CD4-positive, alpha-beta T cell treated with Interleukin-2 at 100 ng/mL for 4 hours (primary cell): ENCODE measurements around the gene KIRREL1.

Experiments used
- DNase-seq: peaks from one replicate; pipeline ENCODE4 v3.0.0-alpha.2; 2020; ENCODE audit warnings: low spot score

The KIRREL1 gene

DNA sequence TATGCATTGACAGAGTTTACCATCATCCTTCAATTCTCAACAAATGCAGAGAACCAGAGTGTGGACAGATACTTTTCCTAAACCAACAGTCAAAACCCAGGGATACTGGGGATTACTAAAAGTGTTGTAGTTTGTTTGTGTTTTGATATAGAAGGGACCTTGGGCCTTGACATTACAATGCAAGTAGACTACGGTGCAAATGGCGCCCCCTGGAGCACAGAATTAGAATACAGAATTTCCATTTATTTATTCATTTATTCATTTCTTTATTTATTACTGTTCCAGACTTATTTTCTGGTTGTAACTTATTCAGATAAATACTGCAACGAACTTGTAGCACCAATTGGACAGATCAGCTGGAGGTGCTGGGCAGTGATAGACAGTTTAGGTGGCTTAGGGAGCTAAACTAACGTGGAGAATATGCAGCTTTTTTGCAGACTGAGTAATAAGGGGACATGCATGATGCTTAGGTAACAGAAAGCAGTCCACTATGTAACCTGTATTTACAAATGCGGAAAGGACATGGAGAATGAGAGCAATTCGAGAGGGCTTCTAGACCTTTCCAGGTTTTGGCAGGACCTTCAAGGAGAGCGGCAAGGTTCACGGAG is 42.6 kb downstream of the KIRREL1 start:
- peak; percentile 4 for DNase-seq

DNA sequence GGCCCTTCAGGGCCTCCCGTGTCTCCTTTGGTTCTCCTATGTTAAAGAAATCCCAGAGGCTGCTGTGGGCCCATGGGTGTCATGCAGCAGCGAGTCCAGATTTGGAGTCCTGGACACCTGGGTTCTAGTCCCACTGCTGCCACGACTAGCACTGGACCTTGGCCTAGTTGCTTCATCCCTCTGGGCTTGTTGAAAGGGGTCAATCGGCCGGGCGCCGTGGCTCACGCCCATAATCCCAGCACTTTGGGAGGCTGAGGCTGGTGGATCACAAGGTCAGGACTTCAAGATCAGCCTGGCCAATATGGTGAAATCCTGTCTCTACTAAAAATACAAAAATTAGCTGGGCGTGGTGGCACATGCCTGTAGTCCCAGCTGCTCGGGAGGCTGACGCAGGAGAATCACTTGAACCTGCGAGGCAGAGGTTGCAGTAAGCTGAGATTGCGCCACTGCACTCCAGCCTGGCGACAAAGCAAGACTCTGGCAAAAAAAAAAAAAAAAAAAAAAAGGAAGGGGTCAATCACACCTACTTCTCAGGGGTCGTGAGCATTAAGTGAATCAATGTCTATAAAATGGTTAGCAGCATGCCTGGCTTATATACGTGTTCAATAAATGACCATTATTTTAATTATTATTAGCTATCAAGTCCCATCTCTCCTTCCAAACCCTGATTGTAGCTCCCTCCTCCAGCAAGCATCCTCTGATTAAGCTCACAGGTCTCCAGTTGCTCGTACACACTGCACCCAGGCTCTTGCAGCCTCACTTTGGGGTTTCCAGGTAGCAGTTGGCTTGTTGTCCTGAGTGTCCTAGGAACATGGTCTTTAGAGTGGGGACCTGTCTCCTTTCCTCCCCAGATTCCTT is 43.8 kb downstream of the KIRREL1 start:
- no peak for DNase-seq

DNA sequence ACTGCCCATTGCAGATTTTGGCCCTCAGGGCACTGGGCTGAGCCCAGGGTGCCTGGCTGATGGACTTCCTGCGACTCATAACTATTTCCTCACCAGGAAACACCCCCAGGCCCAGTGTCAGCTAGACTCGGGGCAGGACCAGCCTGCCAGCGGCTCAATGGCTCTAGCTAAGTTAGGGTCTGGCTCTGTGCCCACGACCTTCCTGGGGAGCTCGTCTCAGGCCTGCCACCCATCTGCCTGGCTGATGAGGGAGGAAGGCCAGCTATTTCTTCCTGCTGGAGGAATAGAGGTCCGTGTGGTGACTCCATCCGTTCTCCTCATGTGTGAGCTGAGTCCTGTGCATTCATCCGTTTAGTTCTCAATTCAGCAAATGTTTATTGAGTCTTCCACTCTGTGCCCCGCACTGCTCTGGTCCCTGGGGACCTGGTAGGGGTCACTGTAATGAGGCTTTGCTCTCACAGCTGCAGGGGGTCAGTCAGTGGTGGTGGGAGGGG is 44.5 kb downstream of the KIRREL1 start:
- DNase-seq, result no peak

DNA sequence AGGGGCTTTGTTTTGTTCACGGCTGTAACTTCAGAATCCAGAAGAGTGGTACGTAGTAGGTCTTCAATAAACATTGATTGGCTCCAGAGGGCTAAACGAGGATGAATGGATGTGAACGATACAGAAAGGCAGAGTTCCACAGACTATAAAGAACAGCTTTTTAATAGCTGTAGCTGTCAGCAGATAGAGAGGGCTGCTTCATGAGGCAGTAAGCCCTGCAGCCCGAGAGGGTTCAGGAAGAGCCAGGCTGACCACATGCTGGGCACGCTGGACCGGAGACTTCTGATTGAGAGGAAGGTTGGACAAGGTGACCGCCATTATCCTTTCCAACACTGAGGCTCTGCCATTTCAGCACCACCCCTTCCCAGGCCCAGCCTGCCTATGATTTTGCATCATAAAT is 45.3 kb downstream of the KIRREL1 start:
- no peak for DNase-seq

GRCh38 chr1:158039380-158039779 is 45.9 kb downstream of the KIRREL1 start:
- no peak for DNase-seq

GRCh38 chr1:158040323-158040722 is 46.9 kb downstream of the KIRREL1 start:
- no peak for DNase-seq

DNA sequence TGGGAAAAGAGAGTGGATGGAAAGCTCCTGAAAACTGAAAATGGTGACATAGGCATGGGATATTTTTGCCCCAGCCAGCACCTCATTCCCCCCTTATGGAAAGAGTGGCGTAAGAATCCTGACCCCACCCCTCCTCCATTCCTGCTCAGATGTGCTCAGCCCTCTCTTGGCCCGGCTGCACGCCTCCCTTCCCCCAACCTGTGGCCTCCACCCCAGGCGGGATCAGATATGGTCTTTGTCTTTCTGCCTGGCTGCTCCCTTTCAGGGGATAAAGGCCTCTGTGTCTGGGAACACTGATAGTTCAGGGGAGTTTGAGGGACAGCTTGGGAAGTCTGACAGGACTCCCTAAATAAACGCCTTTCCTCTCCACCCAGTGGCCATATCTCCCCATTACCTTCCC is 49.8 kb downstream of the KIRREL1 start:
- no peak for DNase-seq

- DNase-seq, result no peak
These were observed 52.2 kb downstream of the KIRREL1 start for GRCh38 chr1:158045639-158046038.

- DNase-seq, result no peak
These were observed 53.5 kb downstream of the KIRREL1 start for GRCh38 chr1:158046715-158047510.

- DNase-seq, result no peak
These were observed 55.1 kb downstream of the KIRREL1 start for GRCh38 chr1:158048371-158049067.

DNA sequence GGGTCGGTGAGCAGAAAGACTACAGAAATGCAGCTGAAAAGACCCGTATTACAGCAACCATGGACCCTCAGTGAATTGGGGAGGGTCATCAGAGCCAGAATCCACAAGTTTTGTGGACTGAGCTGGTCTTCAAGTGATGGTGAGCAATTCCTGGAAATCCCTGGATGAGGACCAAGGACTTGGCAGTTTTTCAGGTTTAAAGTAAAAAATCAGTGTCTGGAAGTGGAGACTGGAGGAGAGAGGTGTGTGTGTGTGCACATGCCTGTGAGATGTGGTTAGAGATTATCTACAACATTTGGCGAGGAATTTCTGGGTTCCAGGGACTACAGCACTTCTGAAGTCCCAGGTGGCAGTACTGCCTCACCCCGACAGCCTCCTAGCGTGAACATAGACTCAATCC is 56.4 kb downstream of the KIRREL1 start:
- DNase-seq, result no peak

DNA sequence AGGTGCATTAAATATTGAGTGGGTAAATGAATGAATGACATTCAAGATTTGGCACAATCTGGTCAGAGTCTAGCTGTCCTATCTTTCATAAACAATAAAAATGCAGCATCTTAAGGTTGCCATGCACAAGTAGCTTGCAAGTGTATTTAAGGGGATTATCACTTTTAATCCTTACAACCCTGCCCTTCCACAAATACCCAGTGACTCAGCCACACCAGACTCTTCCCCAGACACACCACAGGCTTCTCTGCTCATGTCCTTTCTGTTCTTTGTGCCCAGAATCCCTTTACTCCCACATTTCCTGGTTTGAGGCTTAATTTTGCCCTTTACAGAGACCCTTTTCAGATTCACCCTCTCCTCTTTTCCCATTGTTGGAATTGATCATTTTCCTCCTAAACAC is 59.8 kb downstream of the KIRREL1 start:
- DNase-seq, result no peak

GRCh38 chr1:158054721-158055120 is 61.3 kb downstream of the KIRREL1 start:
- no peak for DNase-seq

DNA sequence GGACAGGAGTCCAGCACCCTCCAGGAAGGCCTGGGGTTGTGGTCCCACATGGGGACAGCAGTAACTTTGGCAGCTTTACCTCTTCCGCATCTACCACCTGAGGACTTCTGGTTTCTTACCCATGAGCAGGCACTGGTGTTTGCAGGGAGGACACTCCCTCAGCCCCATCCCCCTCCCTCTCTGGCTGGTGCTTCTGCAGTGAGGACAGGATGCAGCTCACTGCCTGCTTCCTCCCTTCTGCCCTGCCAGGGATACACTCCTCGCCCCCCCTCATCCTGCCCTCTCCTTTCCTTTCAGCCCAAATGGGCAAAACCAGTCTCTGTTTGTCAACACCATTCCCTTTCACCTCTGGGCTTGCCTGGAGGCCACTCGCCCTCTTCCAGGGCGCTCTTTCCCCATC is 62.4 kb downstream of the KIRREL1 start:
- DNase-seq, result no peak

GRCh38 chr1:158056498-158056897 is 63.1 kb downstream of the KIRREL1 start:
- DNase-seq, result no peak

- no peak for DNase-seq
These were observed 65.0 kb downstream of the KIRREL1 start for GRCh38 chr1:158058237-158058985.

GRCh38 chr1:158059984-158060383 is 66.5 kb downstream of the KIRREL1 start:
- no peak for DNase-seq

DNA sequence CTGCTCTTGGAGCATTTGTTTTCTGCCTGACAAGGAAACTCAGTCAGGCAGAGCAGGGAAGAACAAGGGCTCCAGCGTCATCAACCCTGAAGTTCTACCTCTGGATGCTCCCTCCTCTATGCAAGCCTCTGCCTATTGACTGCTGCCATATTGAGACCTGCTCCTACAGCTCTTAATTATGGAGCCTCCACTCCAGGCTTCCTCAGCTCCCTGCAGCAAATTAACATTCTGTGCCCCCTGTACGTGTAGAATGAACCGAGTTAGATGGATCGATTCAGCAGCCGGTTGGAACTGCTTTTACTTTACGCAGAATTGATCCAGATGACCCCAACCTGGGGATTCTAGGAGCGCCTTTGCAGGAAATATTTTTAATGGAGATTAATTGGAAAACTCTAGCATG is 68.7 kb downstream of the KIRREL1 start:
- no peak for DNase-seq

GRCh38 chr1:158067662-158068061 is 74.2 kb downstream of the KIRREL1 start:
- no peak for DNase-seq

DNA sequence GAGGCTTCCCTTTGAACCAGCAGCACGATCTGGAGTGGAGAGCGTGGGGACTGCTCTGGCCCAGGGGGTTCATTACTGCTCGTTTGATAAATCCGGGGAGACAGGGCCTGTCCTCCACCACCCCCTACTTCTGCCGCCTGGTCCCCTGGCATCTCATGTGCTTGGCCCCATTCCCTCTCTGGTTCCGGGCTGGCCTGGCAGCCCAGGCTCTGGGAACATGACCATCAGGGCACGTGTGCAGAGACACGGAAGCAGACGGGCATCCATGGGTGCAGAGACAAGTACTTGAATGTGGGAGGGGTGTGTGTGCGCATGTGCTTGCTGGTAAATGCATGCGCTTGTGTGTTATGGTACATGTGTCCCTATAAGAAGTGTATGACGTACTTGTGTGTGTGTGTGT is 75.5 kb downstream of the KIRREL1 start:
- DNase-seq, result no peak

DNA sequence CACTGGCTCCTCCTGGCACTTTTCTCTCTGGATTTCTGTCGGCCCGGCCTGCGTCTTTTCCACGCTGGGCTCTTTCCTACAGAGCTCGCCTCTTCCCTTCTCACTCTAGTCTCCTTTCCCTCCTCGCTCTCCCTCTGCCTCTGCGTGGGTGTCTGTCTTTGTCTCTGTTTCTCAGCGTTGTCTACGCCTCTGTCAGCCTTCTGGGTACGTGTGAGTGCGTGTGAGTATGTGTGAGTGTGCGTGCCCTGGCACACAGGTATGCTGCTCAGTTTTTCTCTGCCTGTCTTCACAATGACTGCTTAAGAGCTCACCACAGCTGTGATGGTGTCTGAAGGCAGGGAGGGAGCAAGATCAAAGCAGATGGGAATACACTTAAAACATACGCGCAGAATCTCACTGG is 77.7 kb downstream of the KIRREL1 start:
- DNase-seq, result no peak
